ENCODE data around the gene SEMA5A. TPM values are rescaled to one million over a fixed set of nuclear protein-coding genes. Genes with fewer than 3 reads are reported as not detected.

The SEMA5A gene
- total RNA-seq, 5 donors from 2014 or later (not counting 1 experiment from before 2014, with no cell fraction given): 0.60 to 5.1 (median 1.5) TPM

DNA sequence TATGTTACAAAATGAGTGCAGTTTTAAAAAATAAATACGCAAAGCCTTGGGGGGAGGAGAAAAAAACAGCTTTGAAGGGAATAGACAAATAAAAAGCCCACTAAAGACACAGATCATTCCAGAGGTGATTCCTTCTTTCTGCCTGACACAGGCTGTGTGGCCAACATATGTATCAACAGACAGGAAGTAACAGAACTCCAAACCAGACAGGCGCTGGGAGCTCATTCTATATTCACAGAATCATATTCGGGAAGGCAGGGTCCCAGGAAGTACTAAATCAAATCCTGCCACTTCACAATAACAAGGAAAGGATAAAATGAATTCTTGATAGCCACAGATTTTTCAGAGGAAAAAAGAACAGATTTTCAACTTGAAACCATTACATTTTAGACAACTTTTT lies 62.1 kb downstream of the SEMA5A start:
- Histone ChIP-seq H3K4me1 (ENCODE audit: control insufficient read depth in 1 of 2, extremely low read depth in 1 of 2, insufficient read depth in 2 of 2, low read length in 2 of 2) (no peaks in the 10 kb centered on the region), H3K36me3 (ENCODE audit: control insufficient read depth in 2 of 2, extremely low read depth in 1 of 2, insufficient read depth in 1 of 2, low read length in 1 of 2) (no peaks in the 10 kb centered on the region), H3K9me3 (no peaks in the 10 kb centered on the region), H3K27me3 (replicated peaks in 1 of 2; ENCODE audit: control insufficient read depth in 2 of 2, extremely low read depth in 1 of 2, insufficient read depth in 2 of 2, low read length in 1 of 2) (no peaks in the 10 kb centered on the region), H3K27ac (ENCODE audit: low read length) (no peak overlapping the region), H3K4me3 (ENCODE audit: control insufficient read depth in 1 of 2, extremely low read depth in 1 of 2, low read length in 1 of 2) (no peak overlapping the region)
- H3K4me1 Mint-ChIP-seq: no peaks in the 10 kb centered on the region
- no peak for ATAC-seq (replicated peaks in 1 of 4)
- no peak overlapping the region for H3K4me3 Mint-ChIP-seq
- no peak overlapping the region for H3K27ac Mint-ChIP-seq
- H3K36me3 Mint-ChIP-seq: no peaks in the 10 kb centered on the region
- POLR2A ChIA-PET: no interaction called here
- DNase-seq: no peak
- CTCF ChIA-PET: no interaction called here
- H3K9me3 Mint-ChIP-seq: peaks cover 0 to 7% (median 0%) of the 10 kb centered on the region in 3 donors
- H3K27me3 Mint-ChIP-seq: no peaks in the 10 kb centered on the region
- WGBS (ENCODE audit: insufficient coverage): no CpG with 5 or more reads among the region's 3 CpGs

GRCh38 chr5:9483243-9483642 lies 62.6 kb downstream of the SEMA5A start:
- H3K27ac ChIP-seq (ENCODE audit: low read length): no peak overlapping the region
- DNase-seq (no peak), ATAC-seq (replicated peaks in 1 of 4) (no peak)
- H3K36me3 Mint-ChIP-seq: no peaks in the 10 kb centered on the region
- H3K27ac Mint-ChIP-seq: no peak overlapping the region
- no peak overlapping the region for H3K4me3 Mint-ChIP-seq
- no peaks in the 10 kb centered on the region for H3K27me3 ChIP-seq (replicated peaks in 1 of 2; ENCODE audit: control insufficient read depth in 2 of 2, extremely low read depth in 1 of 2, insufficient read depth in 2 of 2, low read length in 1 of 2)
- no peaks in the 10 kb centered on the region for H3K36me3 ChIP-seq (ENCODE audit: control insufficient read depth in 2 of 2, extremely low read depth in 1 of 2, insufficient read depth in 1 of 2, low read length in 1 of 2)
- H3K9me3 Mint-ChIP-seq: peaks cover 0 to 11% (median 0%) of the 10 kb centered on the region in 3 donors
- no peaks in the 10 kb centered on the region for H3K4me1 Mint-ChIP-seq
- no peaks in the 10 kb centered on the region for H3K9me3 ChIP-seq
- no peaks in the 10 kb centered on the region for H3K4me1 ChIP-seq (ENCODE audit: control insufficient read depth in 1 of 2, extremely low read depth in 1 of 2, insufficient read depth in 2 of 2, low read length in 2 of 2)
- 20% methylated on average over 1 of the region's 3 CpGs for WGBS (ENCODE audit: insufficient coverage)
- H3K4me3 ChIP-seq (ENCODE audit: control insufficient read depth in 1 of 2, extremely low read depth in 1 of 2, low read length in 1 of 2): no peak overlapping the region
- CTCF ChIA-PET: no interaction called here
- POLR2A ChIA-PET: no interaction called here
- no peaks in the 10 kb centered on the region for H3K27me3 Mint-ChIP-seq

DNA sequence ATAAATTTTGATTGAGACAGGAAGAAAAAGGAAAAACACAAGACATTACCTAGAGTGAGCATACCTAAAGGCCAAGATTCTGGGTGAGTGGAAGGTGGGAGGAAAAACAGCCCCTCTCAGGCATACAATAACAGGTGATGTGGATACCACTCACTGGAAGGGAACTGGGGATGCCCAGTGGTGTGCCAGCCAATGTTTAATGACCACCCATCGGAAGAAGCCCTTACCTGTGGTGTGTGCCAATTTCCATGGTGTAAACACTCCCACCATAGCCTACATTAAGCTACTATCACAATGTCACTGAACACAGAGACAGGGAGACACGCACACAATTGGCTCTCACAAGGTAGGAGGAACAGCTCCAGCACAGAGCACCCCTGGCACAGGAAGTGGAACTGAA lies 63.5 kb downstream of the SEMA5A start:
- no peaks in the 10 kb centered on the region for H3K4me1 ChIP-seq (ENCODE audit: control insufficient read depth in 1 of 2, extremely low read depth in 1 of 2, insufficient read depth in 2 of 2, low read length in 2 of 2)
- no peak overlapping the region for H3K4me3 Mint-ChIP-seq
- ATAC-seq (replicated peaks in 1 of 4) (no peak), DNase-seq (no peak)
- CTCF ChIA-PET: no interaction called here
- H3K9me3 ChIP-seq: no peaks in the 10 kb centered on the region
- H3K27ac ChIP-seq (ENCODE audit: low read length): no peak overlapping the region
- no peak overlapping the region for H3K27ac Mint-ChIP-seq
- no peaks in the 10 kb centered on the region for H3K27me3 ChIP-seq (replicated peaks in 1 of 2; ENCODE audit: control insufficient read depth in 2 of 2, extremely low read depth in 1 of 2, insufficient read depth in 2 of 2, low read length in 1 of 2)
- H3K4me3 ChIP-seq (ENCODE audit: control insufficient read depth in 1 of 2, extremely low read depth in 1 of 2, low read length in 1 of 2): no peak overlapping the region
- POLR2A ChIA-PET: no interaction called here
- no peaks in the 10 kb centered on the region for H3K36me3 Mint-ChIP-seq
- no peaks in the 10 kb centered on the region for H3K36me3 ChIP-seq (ENCODE audit: control insufficient read depth in 2 of 2, extremely low read depth in 1 of 2, insufficient read depth in 1 of 2, low read length in 1 of 2)
- H3K4me1 Mint-ChIP-seq: no peaks in the 10 kb centered on the region
- 73% methylated on average over 2 of the region's 2 CpGs for WGBS (ENCODE audit: insufficient coverage)
- no peaks in the 10 kb centered on the region for H3K27me3 Mint-ChIP-seq
- H3K9me3 Mint-ChIP-seq: peaks cover 0 to 14% (median 6%) of the 10 kb centered on the region in 3 donors

DNA sequence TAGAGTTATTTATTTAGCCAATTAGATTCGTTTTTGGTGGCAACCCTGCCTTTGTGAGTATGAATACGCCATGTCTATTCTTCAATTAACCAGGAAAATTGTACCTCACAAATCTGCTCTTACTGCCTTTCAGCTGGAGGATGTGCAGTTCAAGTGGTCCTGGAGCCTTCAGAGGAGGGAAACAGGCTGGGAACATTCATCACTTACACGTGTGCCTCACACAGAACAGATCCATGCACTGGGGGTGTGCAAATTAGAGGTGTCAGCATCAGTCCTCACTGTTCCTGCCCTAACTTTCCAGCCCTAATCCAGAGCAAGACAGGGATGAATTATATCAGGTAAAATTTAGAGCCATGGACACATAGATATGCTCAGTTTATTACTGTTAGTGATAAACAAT lies 65.4 kb downstream of the SEMA5A start:
- no peak overlapping the region for H3K27ac Mint-ChIP-seq
- H3K9me3 ChIP-seq: no peaks in the 10 kb centered on the region
- no peak overlapping the region for H3K4me3 ChIP-seq (ENCODE audit: control insufficient read depth in 1 of 2, extremely low read depth in 1 of 2, low read length in 1 of 2)
- ChIA-PET POLR2A (no interaction called here), CTCF (interaction anchor here in 1 of 2 donors (0.6 kb wide), 1 partner anchor 1137 kb away, joined by 3 read pairs; no protein-coding TSS in a partner anchor)
- DNase-seq (no peak), ATAC-seq (replicated peaks in 1 of 4) (no peak)
- H3K27me3 ChIP-seq (replicated peaks in 1 of 2; ENCODE audit: control insufficient read depth in 2 of 2, extremely low read depth in 1 of 2, insufficient read depth in 2 of 2, low read length in 1 of 2): no peaks in the 10 kb centered on the region
- H3K9me3 Mint-ChIP-seq: peaks cover 10 to 19% (median 17%) of the 10 kb centered on the region in 3 donors
- 80% methylated on average over 1 of the region's 3 CpGs for WGBS (ENCODE audit: insufficient coverage)
- H3K4me3 Mint-ChIP-seq: no peak overlapping the region
- H3K27me3 Mint-ChIP-seq: no peaks in the 10 kb centered on the region
- H3K4me1 ChIP-seq (ENCODE audit: control insufficient read depth in 1 of 2, extremely low read depth in 1 of 2, insufficient read depth in 2 of 2, low read length in 2 of 2): no peaks in the 10 kb centered on the region
- no peaks in the 10 kb centered on the region for H3K4me1 Mint-ChIP-seq
- H3K36me3 Mint-ChIP-seq: no peaks in the 10 kb centered on the region
- H3K36me3 ChIP-seq (ENCODE audit: control insufficient read depth in 2 of 2, extremely low read depth in 1 of 2, insufficient read depth in 1 of 2, low read length in 1 of 2): no peaks in the 10 kb centered on the region
- H3K27ac ChIP-seq (ENCODE audit: low read length): no peak overlapping the region

GRCh38 chr5:9479990-9480389 lies 65.9 kb downstream of the SEMA5A start:
- Histone ChIP-seq H3K27ac (ENCODE audit: low read length) (no peak overlapping the region), H3K36me3 (ENCODE audit: control insufficient read depth in 2 of 2, extremely low read depth in 1 of 2, insufficient read depth in 1 of 2, low read length in 1 of 2) (no peaks in the 10 kb centered on the region), H3K9me3 (no peaks in the 10 kb centered on the region), H3K4me1 (ENCODE audit: control insufficient read depth in 1 of 2, extremely low read depth in 1 of 2, insufficient read depth in 2 of 2, low read length in 2 of 2) (no peaks in the 10 kb centered on the region), H3K4me3 (ENCODE audit: control insufficient read depth in 1 of 2, extremely low read depth in 1 of 2, low read length in 1 of 2) (no peak overlapping the region), H3K27me3 (replicated peaks in 1 of 2; ENCODE audit: control insufficient read depth in 2 of 2, extremely low read depth in 1 of 2, insufficient read depth in 2 of 2, low read length in 1 of 2) (no peaks in the 10 kb centered on the region)
- no peaks in the 10 kb centered on the region for H3K4me1 Mint-ChIP-seq
- H3K27ac Mint-ChIP-seq: no peak overlapping the region
- ATAC-seq (replicated peaks in 1 of 4): no peak
- POLR2A ChIA-PET: no interaction called here
- peaks cover 10 to 21% (median 15%) of the 10 kb centered on the region in 3 donors for H3K9me3 Mint-ChIP-seq
- CTCF ChIA-PET: interaction anchor here in 1 of 2 donors (0.6 kb wide), 1 partner anchor 1136 kb away, joined by 3 read pairs; no protein-coding TSS in a partner anchor
- no peak overlapping the region for H3K4me3 Mint-ChIP-seq
- H3K27me3 Mint-ChIP-seq: no peaks in the 10 kb centered on the region
- no peaks in the 10 kb centered on the region for H3K36me3 Mint-ChIP-seq
- WGBS (ENCODE audit: insufficient coverage): 56% methylated on average over 3 of the region's 3 CpGs
- DNase-seq: no peak

DNA sequence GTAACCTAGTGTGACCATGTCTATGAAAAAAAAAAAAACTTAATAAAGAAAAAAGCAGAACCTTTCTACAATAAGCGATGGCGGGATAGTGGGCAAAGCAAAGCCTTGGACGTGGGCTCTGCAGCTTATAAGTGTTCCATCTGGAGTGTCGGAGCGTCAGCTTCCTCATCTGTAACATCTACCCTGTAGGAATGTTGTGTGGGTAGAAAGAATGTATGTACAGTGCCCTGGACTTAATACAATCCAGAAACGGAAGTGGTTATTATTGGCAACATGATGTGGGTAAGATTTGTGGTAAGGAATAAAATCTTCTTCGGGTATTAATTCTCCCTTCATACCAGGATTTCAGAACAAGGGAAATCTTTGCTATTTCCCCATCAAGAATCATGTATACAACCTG lies 66.5 kb downstream of the SEMA5A start:
- Mint-ChIP-seq H3K9me3 (peaks cover 10 to 23% (median 15%) of the 10 kb centered on the region in 3 donors), H3K27ac (no peak overlapping the region), H3K4me3 (no peak overlapping the region), H3K27me3 (no peaks in the 10 kb centered on the region), H3K36me3 (no peaks in the 10 kb centered on the region), H3K4me1 (no peaks in the 10 kb centered on the region)
- Histone ChIP-seq H3K27me3 (replicated peaks in 1 of 2; ENCODE audit: control insufficient read depth in 2 of 2, extremely low read depth in 1 of 2, insufficient read depth in 2 of 2, low read length in 1 of 2) (no peaks in the 10 kb centered on the region), H3K4me1 (ENCODE audit: control insufficient read depth in 1 of 2, extremely low read depth in 1 of 2, insufficient read depth in 2 of 2, low read length in 2 of 2) (no peaks in the 10 kb centered on the region), H3K27ac (ENCODE audit: low read length) (no peak overlapping the region), H3K4me3 (ENCODE audit: control insufficient read depth in 1 of 2, extremely low read depth in 1 of 2, low read length in 1 of 2) (no peak overlapping the region), H3K9me3 (no peaks in the 10 kb centered on the region), H3K36me3 (ENCODE audit: control insufficient read depth in 2 of 2, extremely low read depth in 1 of 2, insufficient read depth in 1 of 2, low read length in 1 of 2) (no peaks in the 10 kb centered on the region)
- WGBS (ENCODE audit: insufficient coverage): no CpG with 5 or more reads among the region's 7 CpGs
- ChIA-PET POLR2A (no interaction called here), CTCF (no interaction called here)
- ATAC-seq (replicated peaks in 1 of 4) (no peak), DNase-seq (no peak)

DNA sequence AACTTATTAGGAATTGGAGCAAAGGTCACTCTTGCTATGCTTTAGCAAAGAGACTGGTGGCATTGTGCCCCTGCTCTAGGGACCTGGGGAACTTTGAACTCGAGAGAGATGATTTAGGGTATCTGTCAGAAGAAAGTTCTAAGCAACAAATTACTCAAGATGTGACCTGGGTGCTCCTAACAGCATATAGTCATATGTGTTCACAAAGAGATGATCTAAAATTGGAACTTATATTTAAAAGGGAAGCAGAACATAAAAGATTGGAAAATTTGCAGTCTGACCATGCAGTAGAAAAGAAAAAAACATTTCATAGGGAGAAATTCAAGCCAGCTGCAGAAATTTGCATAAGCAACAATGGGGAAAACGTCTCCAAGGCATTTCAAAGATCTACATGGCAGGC lies 68.3 kb downstream of the SEMA5A start:
- no peaks in the 10 kb centered on the region for H3K27me3 ChIP-seq (replicated peaks in 1 of 2; ENCODE audit: control insufficient read depth in 2 of 2, extremely low read depth in 1 of 2, insufficient read depth in 2 of 2, low read length in 1 of 2)
- no peak overlapping the region for H3K4me3 Mint-ChIP-seq
- no peak for DNase-seq
- H3K27me3 Mint-ChIP-seq: no peaks in the 10 kb centered on the region
- no peaks in the 10 kb centered on the region for H3K4me1 ChIP-seq (ENCODE audit: control insufficient read depth in 1 of 2, extremely low read depth in 1 of 2, insufficient read depth in 2 of 2, low read length in 2 of 2)
- no peak overlapping the region for H3K27ac Mint-ChIP-seq
- no peak overlapping the region for H3K4me3 ChIP-seq (ENCODE audit: control insufficient read depth in 1 of 2, extremely low read depth in 1 of 2, low read length in 1 of 2)
- ChIA-PET CTCF (no interaction called here), POLR2A (no interaction called here)
- peaks cover 14 to 33% (median 15%) of the 10 kb centered on the region in 3 donors for H3K9me3 Mint-ChIP-seq
- no peaks in the 10 kb centered on the region for H3K36me3 ChIP-seq (ENCODE audit: control insufficient read depth in 2 of 2, extremely low read depth in 1 of 2, insufficient read depth in 1 of 2, low read length in 1 of 2)
- H3K36me3 Mint-ChIP-seq: no peaks in the 10 kb centered on the region
- 25% methylated on average over 1 of the region's 2 CpGs for WGBS (ENCODE audit: insufficient coverage)
- no peak for ATAC-seq (replicated peaks in 1 of 4)
- no peaks in the 10 kb centered on the region for H3K4me1 Mint-ChIP-seq
- H3K27ac ChIP-seq (ENCODE audit: low read length): no peak overlapping the region
- no peaks in the 10 kb centered on the region for H3K9me3 ChIP-seq

Data from T-cell (primary cell).